Body of pancreas (tissue), 4 donors: ENCODE data around the gene MGLL.

ENCODE experiments used
- POLR2A ChIP-seq, 3 donors: fragments of 450-650 bp; IDR thresholded peaks; one replicate each; pipeline ENCODE4 v1.6.1; 2016; ENCODE audit warnings: antibody characterized with exemption in 3 of 3, mild to moderate bottlenecking in 2 of 3
- TF ChIP-seq, protein P1 (sequence below), 7 experiments: fragments of 450-650 bp in 4 of 7; fragments of 200-600 bp in 3 of 7; sonication (generic) in 3 of 7; IDR thresholded peaks; one replicate each; pipeline ENCODE4 v1.5.1; 2016 to 2019; ENCODE audit warnings: antibody characterized with exemption in 7 of 7

DNA sequence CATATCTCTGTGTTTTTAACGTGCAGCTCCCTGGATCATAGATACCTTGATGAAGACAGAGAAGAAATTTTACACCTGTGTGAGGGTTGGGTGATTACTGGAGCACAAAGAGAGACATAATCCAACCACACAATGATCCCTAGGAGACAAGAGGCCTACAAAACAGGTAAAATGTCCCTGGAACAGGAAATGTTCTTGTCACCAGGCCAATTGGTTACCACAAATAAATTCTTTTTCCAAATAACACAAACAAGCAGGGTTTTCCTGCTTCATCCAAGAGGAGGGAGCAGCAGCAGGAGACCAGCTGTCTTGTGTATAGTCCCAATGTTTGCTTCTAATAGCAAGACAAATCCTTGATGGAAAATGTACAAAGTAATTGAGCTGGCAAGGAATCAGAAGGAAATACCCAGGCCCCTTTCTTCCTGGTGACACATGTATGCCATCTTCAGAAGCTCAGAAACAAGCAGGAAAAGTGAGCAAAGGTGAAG is 1.4 kb downstream of the MGLL start:
- TF ChIP-seq, protein P1, sequence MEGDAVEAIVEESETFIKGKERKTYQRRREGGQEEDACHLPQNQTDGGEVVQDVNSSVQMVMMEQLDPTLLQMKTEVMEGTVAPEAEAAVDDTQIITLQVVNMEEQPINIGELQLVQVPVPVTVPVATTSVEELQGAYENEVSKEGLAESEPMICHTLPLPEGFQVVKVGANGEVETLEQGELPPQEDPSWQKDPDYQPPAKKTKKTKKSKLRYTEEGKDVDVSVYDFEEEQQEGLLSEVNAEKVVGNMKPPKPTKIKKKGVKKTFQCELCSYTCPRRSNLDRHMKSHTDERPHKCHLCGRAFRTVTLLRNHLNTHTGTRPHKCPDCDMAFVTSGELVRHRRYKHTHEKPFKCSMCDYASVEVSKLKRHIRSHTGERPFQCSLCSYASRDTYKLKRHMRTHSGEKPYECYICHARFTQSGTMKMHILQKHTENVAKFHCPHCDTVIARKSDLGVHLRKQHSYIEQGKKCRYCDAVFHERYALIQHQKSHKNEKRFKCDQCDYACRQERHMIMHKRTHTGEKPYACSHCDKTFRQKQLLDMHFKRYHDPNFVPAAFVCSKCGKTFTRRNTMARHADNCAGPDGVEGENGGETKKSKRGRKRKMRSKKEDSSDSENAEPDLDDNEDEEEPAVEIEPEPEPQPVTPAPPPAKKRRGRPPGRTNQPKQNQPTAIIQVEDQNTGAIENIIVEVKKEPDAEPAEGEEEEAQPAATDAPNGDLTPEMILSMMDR (IDR thresholded peaks at IDR 0.05), result no peak
- no peak for TF ChIP-seq POLR2A (IDR thresholded peaks at IDR 0.05)
